Measurements from ENCODE around the gene PIGO.

PIGO gene

GRCh38 chr9:35107297-35108290, 11.2 kb upstream of the PIGO start:
- DNase-seq (ENCODE audit: low spot score): no peak
- TF ChIP-seq CTCF (IDR thresholded peaks at IDR 0.05; ENCODE audit: extremely low read depth, insufficient read depth, missing control alignments): no peak
- in situ Hi-C loops (cut with MboI; ENCODE audit: low pct_unique_long_range_greater_than_20kb, low sequenced_read_pairs, unreplicated experiment): no loop called here

GRCh38 chr9:35106343-35106730, 9.9 kb upstream of the PIGO start:
- in situ Hi-C loops (cut with MboI; ENCODE audit: low pct_unique_long_range_greater_than_20kb, low sequenced_read_pairs, unreplicated experiment): no loop called here
- DNase-seq (ENCODE audit: low spot score): peak; percentile 3
- no peak for TF ChIP-seq CTCF (IDR thresholded peaks at IDR 0.05; ENCODE audit: extremely low read depth, insufficient read depth, missing control alignments)

- no peak for DNase-seq (ENCODE audit: low spot score)
- in situ Hi-C loops (cut with MboI; ENCODE audit: low pct_unique_long_range_greater_than_20kb, low sequenced_read_pairs, unreplicated experiment): no loop called here
Measured at GRCh38 chr9:35105571-35106342, 9.4 kb upstream of the PIGO start.

GRCh38 chr9:35105126-35105525, 8.7 kb upstream of the PIGO start:
- in situ Hi-C loops (cut with MboI; ENCODE audit: low pct_unique_long_range_greater_than_20kb, low sequenced_read_pairs, unreplicated experiment): no loop called here
- DNase-seq (ENCODE audit: low spot score): no peak
- TF ChIP-seq CTCF (IDR thresholded peaks at IDR 0.05; ENCODE audit: extremely low read depth, insufficient read depth, missing control alignments): no peak

More at GRCh38 chr9:35105571-35106342, 9.4 kb upstream of the PIGO start:
- no peak for TF ChIP-seq CTCF (IDR thresholded peaks at IDR 0.05; ENCODE audit: extremely low read depth, insufficient read depth, missing control alignments)

GRCh38 chr9:35104586-35104985, 8.2 kb upstream of the PIGO start:
- no peak for TF ChIP-seq CTCF (IDR thresholded peaks at IDR 0.05; ENCODE audit: extremely low read depth, insufficient read depth, missing control alignments)
- in situ Hi-C loops (cut with MboI; ENCODE audit: low pct_unique_long_range_greater_than_20kb, low sequenced_read_pairs, unreplicated experiment): no loop called here
- DNase-seq (ENCODE audit: low spot score): no peak

GRCh38 chr9:35103660-35104191, 7.3 kb upstream of the PIGO start:
- in situ Hi-C loops (cut with MboI; ENCODE audit: low pct_unique_long_range_greater_than_20kb, low sequenced_read_pairs, unreplicated experiment): no loop called here
- no peak for DNase-seq (ENCODE audit: low spot score)
- no peak for TF ChIP-seq CTCF (IDR thresholded peaks at IDR 0.05; ENCODE audit: extremely low read depth, insufficient read depth, missing control alignments)
